HepG2 (cell line): Measurements from ENCODE around the gene JMJD1C. TPM values are rescaled to one million over a fixed set of nuclear protein-coding genes. Genes with fewer than 3 reads are reported as not detected.
"Not testable (repeated sequence)": the region's sequence is repeated elsewhere in the genome, so short reads cannot be mapped to it uniquely, and the experiment has no call there.

Source experiments
- ATAC-seq: fragments of 200-7000 bp; cut with Tn5 transposase; 3 replicates; pipeline ENCODE4 v1.9.1; 2020; ENCODE audit warnings: mild to moderate bottlenecking, moderate library complexity
- BruUV-seq: library from RNA; stranded (reverse); fragments of 400-500 nt; replicated peaks from 2 replicates; lab custom pipeline; 2021; lab: Mats Ljungman, UMichigan
- CTCF ChIA-PET: fragments of 300-600 bp; formaldehyde crosslinking; extraction: SDS; loops from one replicate; lab custom pipeline; 2021; ENCODE audit warnings: low total read pairs, inconsistent platforms, low intra/inter-chr PET ratio; lab: Yijun Ruan, JAX
- POLR2A ChIA-PET: fragments of 350-600 bp; sonication (Branson Sonifier 250); formaldehyde crosslinking; loops from one replicate; lab custom pipeline; 2020; ENCODE audit warnings: antibody characterized with exemption, inconsistent platforms; lab: Yijun Ruan, JAX
- DNase-seq: peaks from one replicate; pipeline ENCODE4 v3.0.0-alpha.2; 2015; ENCODE audit warnings: low spot score
- FAIRE-seq: peaks from 3 replicates; lab custom pipeline; 2011; peaks lifted over from hg19 to GRCh38; lab: Jason Lieb, UNC
- H2AFZ ChIP-seq: one replicate; pipeline ENCODE4 v1.6.1; 2011; ENCODE audit warnings: low read length, inconsistent platforms
- H3K27ac ChIP-seq: fragments of 300-600 bp; 3 replicates; pipeline ENCODE4 v1.8.0; 2011; ENCODE audit warnings: mixed run types, mild to moderate bottlenecking, mixed read lengths, low read length, inconsistent platforms; ENCODE audit not compliant: insufficient read depth; ENCODE audit errors: extremely low read length
- H3K27me3 ChIP-seq, 2 experiments: fragments of 200-600 bp in 1 of 2; 2 replicates in 1 of 2; 3 replicates in 1 of 2; pipeline versions ENCODE4 v1.6.0 to v1.8.0; 2011; ENCODE audit warnings: low read length in 2 of 2, mild to moderate bottlenecking in 2 of 2, moderate library complexity in 2 of 2, inconsistent platforms in 1 of 2; ENCODE audit not compliant: insufficient read depth in 2 of 2, control insufficient read depth in 1 of 2
- H3K36me3 ChIP-seq, 2 experiments: fragments of 200-600 bp in 1 of 2; replicated peaks in 1 of 2; 2 replicates in 1 of 2; 3 replicates in 1 of 2; pipeline versions ENCODE4 v1.5.1 to v1.8.0; 2011; ENCODE audit warnings: low read length in 2 of 2, inconsistent platforms in 1 of 2; ENCODE audit not compliant: insufficient read depth in 2 of 2, control insufficient read depth in 1 of 2
- H3K4me1 ChIP-seq: 2 replicates; pipeline ENCODE4 v1.5.1; 2012; ENCODE audit warnings: low read length, inconsistent platforms; ENCODE audit not compliant: insufficient read depth
- H3K4me2 ChIP-seq: 2 replicates; pipeline ENCODE4 v1.6.0; 2011; ENCODE audit warnings: low read depth, low read length, inconsistent platforms
- H3K4me3 ChIP-seq, 3 experiments: fragments of 200-600 bp in 1 of 3; sonication (generic), shearing (Covaris generic) in 1 of 3; replicated peaks in 1 of 3; 2 replicates each; pipeline ENCODE4 v1.5.1; 2011 to 2016; ENCODE audit warnings: low read length in 3 of 3, inconsistent platforms in 2 of 3, low read depth in 2 of 3, mild to moderate bottlenecking in 2 of 3, control low read depth in 1 of 3, mixed read lengths in 1 of 3; ENCODE audit not compliant: insufficient read depth in 1 of 3
- H3K79me2 ChIP-seq: one replicate; pipeline ENCODE4 v1.6.1; 2011; ENCODE audit warnings: low read length, inconsistent platforms; ENCODE audit not compliant: insufficient read depth
- H3K9ac ChIP-seq: 2 replicates; pipeline ENCODE4 v1.6.0; 2011; ENCODE audit warnings: mild to moderate bottlenecking, low read depth, low read length, inconsistent platforms; ENCODE audit not compliant: insufficient read depth
- H3K9me3 ChIP-seq: 2 replicates; pipeline ENCODE4 v1.5.1; 2012; ENCODE audit warnings: mild to moderate bottlenecking, low read length
- H4K20me1 ChIP-seq: 2 replicates; pipeline ENCODE4 v1.6.0; 2011; ENCODE audit warnings: inconsistent platforms, mild to moderate bottlenecking, low read length, moderate library complexity; ENCODE audit not compliant: insufficient read depth
- ARNTL ChIP-seq: sonication (generic); formaldehyde crosslinking; IDR thresholded peaks from 2 replicates; pipeline ENCODE4 v1.4.0; 2020; ENCODE audit warnings: mild to moderate bottlenecking, missing genetic modification reagents
- CEBPB ChIP-seq: IDR thresholded peaks from 2 replicates; pipeline ENCODE4 v1.6.1; 2011; ENCODE audit warnings: low read depth, low read length, improper control_type of control experiment, borderline replicate concordance
- CEBPG ChIP-seq: IDR thresholded peaks from 2 replicates; pipeline ENCODE4 v1.6.1; 2016
- WGBS: methylation state at CpG from one replicate; pipeline ENCODE4 v1.1.6; 2017; ENCODE audit warnings: low lambda C conversion rate; 5-methylcytosine and 5-hydroxymethylcytosine counted together
- in situ Hi-C: cut with HindIII; loops from 2 replicates; pipeline ENCODE4 v1.10.0; 2017; ENCODE audit warnings: low pct_unique_long_range_greater_than_20kb; ENCODE audit not compliant: extremely low pct_ligation_motif_present
- intact Hi-C: fragments of 100-400 bp; cut with micrococcal nuclease; formaldehyde crosslinking; loops from one replicate; pipeline ENCODE4 v1.10.0; 2022; ENCODE audit not compliant: unreplicated experiment
- polyA plus RNA-seq, 8 experiments: library from polyadenylated mRNA; depleted of rRNA in 3 of 8; stranded (reverse) in 7 of 8; unstranded in 1 of 8; fragments of >200 nt; fragmentation: Illumina TruSeq in 4 of 8; extraction: Trizol in 4 of 8; gene quantifications; 2 replicates each; pipeline versions ENCODE4 v1.2.1 to v1.2.3, GENCODE V29; 2011 to 2016; ENCODE audit warnings: low read depth in 4 of 8, missing spikeins in 1 of 8, mixed read lengths in 1 of 8; ENCODE audit not compliant: insufficient read depth in 1 of 8
- total RNA-seq, 5 experiments: library from RNA; depleted of rRNA; stranded (reverse); fragments of >200 nt; fragmentation: Illumina TruSeq; extraction: Trizol; gene quantifications; 2 replicates each; pipeline ENCODE4 v1.2.3, GENCODE V29; 2016; ENCODE audit warnings: low read depth in 1 of 5

Gene JMJD1C
- total and polyA plus RNA-seq, 2 of the 13 experiments (the other 11 are each of a cell fraction or from before 2014, with no cell fraction given) = 42.3 to 42.7 TPM

DNA sequence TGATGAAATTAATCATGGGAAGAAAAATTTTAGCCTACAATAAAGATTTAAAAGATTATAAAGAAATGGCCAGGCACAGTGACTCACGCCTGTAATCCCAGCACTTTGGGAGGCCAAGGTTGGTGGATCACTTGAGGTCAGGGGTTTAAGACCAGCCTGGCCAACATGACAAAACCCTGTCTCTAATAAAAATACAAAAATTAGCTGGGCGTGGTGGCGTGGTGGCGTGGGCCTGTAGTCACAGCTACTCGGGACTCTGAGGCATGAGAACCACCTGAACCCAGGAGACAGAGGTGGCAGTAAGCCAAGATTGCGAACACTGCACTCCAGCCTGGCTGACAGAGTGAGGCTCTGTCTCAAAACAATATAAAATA lies 26.5 kb upstream of the JMJD1C start:
- H3K79me2 ChIP-seq = peaks cover 82% of the 10 kb centered on the region
- DNase-seq, intact Hi-C loops, H3K27ac ChIP-seq, FAIRE-seq, CTCF ChIA-PET, BruUV-seq, H3K9ac ChIP-seq, H3K4me3 ChIP-seq, H3K9me3 ChIP-seq, in situ Hi-C loops, ATAC-seq, H2AFZ ChIP-seq, H3K4me2 ChIP-seq, H3K36me3 ChIP-seq, H4K20me1 ChIP-seq, POLR2A ChIA-PET, H3K27me3 ChIP-seq: not testable (repeated sequence)
- H3K4me1 ChIP-seq = peaks cover 50% of the 10 kb centered on the region
- WGBS = 93% methylated on average over 6 of the region's 6 CpGs

DNA sequence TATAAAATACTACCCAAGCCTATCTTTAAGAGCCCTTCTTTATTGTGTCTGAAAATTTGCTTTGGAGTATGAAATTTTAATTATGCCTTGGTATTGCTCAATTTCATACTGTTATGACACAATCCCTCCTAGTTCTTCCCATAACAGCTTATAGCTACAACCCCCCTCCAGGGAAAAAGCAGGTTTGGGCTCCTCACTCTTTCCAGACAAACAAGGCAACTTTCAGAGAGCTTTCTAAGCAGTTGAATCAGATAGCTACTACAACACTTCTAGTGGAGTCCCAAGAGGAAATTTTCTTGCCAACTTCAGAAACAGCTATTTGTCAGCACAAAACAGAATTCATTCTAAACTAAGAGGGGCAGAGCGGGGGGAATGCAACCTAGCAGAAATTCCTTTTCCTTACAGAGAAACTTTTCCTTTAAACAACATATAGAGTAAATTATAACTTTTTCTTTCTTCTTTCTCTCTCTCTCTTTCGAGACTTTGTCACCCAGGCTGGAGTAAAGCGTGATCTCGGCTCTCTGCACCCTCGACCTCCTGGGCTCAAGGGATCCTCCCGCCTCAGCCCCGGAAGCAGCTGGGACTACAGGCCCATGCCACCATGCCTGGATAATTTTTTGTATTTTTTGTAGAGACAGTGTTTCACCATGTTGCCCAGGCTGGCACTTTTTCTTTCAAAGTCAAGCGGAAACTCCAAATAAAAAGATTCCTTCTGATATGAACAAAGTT lies 26.0 kb upstream of the JMJD1C start:
- Histone ChIP-seq H3K4me3 (no peak overlapping the region), H3K4me1 (peaks cover 52% of the 10 kb centered on the region), H3K27me3 (no peaks in the 10 kb centered on the region), H3K9me3 (no peaks in the 10 kb centered on the region), H3K79me2 (peaks cover 81% of the 10 kb centered on the region), H3K9ac (no peak overlapping the region), H2AFZ (no peak overlapping the region), H3K4me2 (no peak overlapping the region), H3K27ac (no peak overlapping the region), H4K20me1 (peaks cover 9% of the 10 kb centered on the region; the same call in 1 of the 2 replicates), H3K36me3 (peaks cover 0 to 7% of the 10 kb centered on the region in 2 experiments; a peak in 1 of 5 replicates)
- POLR2A ChIA-PET = interaction anchor here (1.3 kb wide), 1 partner anchor 30 kb away, joined by 3 read pairs; no protein-coding TSS in a partner anchor
- ATAC-seq (no peak), DNase-seq (no peak), FAIRE-seq (no peak)
- CTCF ChIA-PET = no interaction called here
- intact Hi-C loops (no loop called here), in situ Hi-C loops (no loop called here)
- BruUV-seq = no TSS peak
- WGBS = 89% methylated on average over 8 of the region's 8 CpGs
- TF ChIP-seq ARNTL (no peak), CEBPB (peak; percentile 93), CEBPG (CRISPR knock-in tag) (peak; percentile 83)
